Stimulated activated CD8-positive, alpha-beta memory T cell treated with anti-CD3 and anti-CD28 coated beads, Interleukin-12 subunit alpha, Interleukin-12 subunit beta, amount 100 ng/mL, for 24 hours (primary cell): ENCODE results near the gene BTBD9.
A peak's percentile ranks its signal among the peaks of the same experiment; 100 is the strongest.

Experiments
- DNase-seq: peaks from one replicate; pipeline ENCODE4 v3.0.0-alpha.2; 2020; ENCODE audit errors: extremely low read depth

The BTBD9 gene

GRCh38 chr6:38639498-38640215 is at the start of gene BTBD9:
BTBD9 (minus strand) TSS chr6:38639929.
- DNase-seq, result peak; percentile 57

GRCh38 chr6:38688579-38689087 is 48.9 kb upstream of the BTBD9 start:
- no peak for DNase-seq

DNA sequence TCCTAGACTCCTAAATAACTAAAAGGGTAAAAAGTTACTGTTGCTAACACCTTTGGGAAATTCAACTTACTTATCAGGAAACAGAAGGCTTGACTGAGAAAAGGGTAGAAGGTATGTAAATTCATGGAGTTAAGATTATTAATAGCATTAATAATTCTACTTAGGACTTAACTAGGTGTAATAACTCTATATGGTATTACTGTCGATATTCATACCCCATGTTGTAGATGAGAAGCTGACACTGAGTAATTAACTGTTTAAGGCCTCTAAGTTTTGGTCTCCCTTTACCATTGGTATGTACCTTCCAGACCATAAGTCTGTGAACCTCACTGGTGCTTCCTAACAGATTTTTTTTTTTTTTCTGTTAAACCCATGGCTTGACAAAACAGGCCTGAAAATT is 47.8 kb upstream of the BTBD9 start:
- no peak for DNase-seq

DNA sequence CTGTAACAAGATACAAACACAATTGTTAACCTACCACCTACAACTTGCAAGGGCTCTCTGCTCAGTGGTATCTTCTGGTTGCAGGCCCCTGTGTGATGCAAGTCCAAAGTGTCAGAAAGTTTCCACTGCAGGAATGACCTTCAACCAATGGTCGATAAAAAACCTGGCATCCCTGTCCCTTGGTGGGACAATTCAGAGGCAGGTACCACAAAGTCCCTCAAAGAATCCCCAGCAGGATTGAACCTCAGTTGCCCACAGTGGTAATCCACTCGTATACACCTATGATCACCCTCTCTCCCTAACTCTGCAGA is 47.3 kb upstream of the BTBD9 start:
- no peak for DNase-seq

- DNase-seq, result no peak
These were observed 46.7 kb upstream of the BTBD9 start for GRCh38 chr6:38686270-38687042.

DNA sequence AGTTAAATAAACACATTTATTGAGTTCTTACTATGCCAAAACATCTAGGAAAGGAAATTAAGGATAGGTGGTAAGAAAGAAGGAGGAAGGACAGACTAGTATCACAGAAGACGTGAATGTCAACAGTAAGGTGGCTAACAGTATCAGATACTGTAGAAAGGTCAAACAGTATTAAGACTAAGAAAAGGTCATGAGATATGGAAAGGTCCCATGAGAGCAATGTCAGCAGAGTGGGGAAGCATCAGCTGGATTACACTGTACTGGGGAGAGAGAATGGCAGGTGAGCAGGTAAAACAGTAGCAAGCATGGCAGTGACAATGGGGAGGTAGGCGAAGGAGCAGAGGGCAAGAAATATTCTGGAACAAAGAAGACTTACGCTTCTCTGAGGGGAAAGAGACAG is 45.2 kb upstream of the BTBD9 start:
- no peak for DNase-seq

DNA sequence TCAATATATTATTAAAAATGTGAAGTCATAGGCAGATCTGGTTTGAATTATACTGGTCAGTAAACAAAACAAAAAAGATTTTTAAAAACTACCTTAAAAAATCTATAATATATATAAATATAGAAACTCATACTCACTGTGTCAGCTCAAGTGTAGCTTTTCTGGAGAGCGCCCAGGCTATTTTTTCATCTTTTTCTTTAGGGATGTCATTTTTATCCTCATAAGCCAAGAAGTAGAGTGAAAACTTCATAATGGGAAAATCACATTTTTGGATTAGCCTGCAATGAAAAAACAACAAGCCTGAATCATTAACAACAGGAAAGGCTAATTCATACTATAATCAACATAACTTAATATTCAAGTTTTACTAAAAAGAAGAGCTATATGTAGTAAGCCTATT is 44.5 kb upstream of the BTBD9 start:
- no peak for DNase-seq

DNA sequence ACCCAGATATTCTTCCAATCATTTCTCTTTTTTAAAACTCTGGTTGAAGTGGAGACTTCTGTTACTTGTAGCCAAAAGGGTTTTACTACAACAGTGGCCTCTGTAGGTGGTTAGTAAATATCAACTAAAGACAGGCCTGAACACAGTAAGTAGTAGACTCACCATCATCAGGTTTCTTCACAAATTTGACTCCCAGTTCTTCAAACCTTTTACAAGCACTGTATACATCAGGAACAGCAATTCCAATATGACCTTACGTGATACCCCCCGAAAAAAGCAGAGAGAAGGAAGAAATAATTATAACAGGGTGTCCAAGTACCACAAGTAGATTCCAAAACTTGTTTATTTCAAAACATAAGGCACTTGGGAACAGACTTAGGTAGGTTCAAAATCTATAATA is 42.1 kb upstream of the BTBD9 start:
- no peak for DNase-seq

- no peak for DNase-seq
These were observed 39.9 kb upstream of the BTBD9 start for GRCh38 chr6:38679668-38680067.

DNA sequence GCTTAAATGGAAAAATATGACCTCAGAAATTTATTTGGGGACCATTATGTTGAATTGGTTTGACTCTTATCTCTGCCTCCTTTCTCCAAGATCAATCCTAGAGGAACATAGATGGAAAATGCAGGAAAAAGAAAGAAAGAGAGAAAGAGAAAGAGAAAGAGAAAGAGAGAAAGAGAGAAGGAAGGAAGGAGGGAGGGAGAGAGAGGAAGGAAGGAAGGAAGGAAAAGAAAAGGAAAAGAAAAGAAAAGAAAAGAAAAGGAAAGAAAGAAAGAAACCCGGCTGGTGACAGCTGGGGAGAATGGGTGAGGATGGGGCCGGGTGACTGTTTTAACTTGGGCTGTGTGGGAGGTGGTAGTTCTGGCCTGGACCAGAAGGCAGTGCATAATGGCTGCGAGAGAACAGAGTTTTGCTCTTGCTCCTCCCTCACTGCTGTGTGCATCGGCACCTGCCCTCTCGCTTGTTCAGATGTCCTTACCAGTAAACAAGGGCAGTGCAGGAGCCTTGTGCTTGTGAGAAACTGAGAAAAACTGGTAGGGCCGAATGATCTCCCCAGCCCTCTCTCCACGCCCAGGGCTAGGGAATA is 38.5 kb upstream of the BTBD9 start:
- DNase-seq, result no peak

DNA sequence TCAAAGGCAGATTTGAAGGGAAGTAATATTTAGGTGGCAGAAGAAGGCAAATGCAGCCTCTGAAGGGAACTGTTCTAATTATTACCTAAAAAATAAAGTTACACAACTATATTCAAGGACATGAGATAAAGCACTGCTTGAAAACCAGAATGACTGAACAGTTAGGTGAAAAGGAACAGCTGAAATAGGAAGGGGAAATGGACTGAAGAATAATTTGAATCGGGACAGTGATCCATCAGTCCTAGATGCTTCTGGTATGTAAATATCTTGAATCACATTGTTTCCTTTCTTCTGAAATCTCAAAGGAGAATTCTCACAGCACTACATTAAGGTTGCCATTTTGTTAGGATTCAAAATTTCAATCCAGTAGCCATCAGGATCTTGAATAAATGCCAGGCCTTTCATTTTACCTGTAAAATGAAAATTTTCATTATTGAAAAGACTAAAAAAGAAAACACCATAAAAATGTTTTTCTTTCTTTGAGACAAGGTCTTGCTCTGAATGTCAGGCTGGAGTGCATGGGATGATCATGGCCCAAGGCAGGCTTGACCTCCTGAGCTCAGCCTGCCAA is 37.3 kb upstream of the BTBD9 start:
- DNase-seq, result no peak

DNA sequence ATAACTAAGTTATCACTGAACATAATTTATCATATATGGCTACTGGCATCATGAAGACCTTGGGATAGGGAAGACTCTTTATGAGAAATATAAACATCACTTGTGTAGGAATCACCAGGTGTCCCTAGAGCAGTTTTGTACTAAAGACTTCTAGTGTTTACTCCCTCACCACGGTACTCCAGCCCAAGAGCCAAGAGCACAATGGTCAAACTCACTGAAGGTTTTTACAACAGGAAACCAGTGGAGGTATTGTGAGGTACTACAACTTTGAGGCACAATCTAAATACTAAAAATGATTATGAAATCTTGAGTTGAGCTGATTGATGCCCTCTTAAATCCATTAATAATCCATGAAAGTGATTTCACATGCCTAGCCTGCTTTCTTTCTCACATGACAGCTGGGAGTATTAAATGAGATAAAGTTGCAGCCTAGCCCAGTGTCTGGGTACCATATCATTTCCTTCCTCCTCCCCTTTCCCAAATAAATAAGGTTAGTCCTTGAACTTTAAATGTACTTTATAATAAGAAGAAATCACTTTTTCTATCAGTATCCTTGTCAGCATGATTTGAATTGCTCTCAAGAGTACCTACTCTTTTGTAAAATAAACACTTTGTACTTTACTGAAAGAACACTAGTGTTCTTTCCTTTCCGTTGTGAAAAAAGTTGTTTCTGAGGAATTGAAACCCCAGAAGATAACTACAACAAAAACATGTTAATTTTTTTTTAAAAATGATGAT is 36.7 kb upstream of the BTBD9 start:
- no peak for DNase-seq

GRCh38 chr6:38673397-38674165 is 33.9 kb upstream of the BTBD9 start:
- no peak for DNase-seq

DNA sequence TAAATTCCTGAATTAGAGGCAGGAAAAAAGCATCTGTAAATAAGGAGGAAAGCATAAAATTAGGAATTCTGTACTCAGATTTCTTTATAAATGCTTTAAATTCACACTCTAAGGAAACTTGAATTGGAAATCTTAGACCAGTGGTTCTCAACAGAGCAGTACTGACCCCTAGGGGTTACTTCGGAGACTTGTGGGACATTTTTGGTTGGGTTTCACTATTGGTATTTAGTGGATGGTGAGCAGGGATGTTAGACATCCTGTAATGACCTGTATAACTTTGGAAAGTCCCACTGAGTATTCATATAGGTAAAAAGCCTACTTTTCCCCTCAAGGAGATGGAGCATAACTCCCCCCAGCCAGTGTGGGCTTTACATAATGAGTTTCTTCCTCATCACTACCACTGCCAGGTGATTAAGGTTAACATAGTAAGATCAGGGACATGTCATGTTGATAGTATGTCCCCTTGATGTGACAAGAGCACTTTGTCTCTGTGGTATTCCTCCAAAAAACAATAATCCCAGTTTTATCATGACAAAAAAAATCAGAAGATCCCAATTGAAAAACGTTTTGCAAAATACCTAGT is 32.2 kb upstream of the BTBD9 start:
- no peak for DNase-seq

DNA sequence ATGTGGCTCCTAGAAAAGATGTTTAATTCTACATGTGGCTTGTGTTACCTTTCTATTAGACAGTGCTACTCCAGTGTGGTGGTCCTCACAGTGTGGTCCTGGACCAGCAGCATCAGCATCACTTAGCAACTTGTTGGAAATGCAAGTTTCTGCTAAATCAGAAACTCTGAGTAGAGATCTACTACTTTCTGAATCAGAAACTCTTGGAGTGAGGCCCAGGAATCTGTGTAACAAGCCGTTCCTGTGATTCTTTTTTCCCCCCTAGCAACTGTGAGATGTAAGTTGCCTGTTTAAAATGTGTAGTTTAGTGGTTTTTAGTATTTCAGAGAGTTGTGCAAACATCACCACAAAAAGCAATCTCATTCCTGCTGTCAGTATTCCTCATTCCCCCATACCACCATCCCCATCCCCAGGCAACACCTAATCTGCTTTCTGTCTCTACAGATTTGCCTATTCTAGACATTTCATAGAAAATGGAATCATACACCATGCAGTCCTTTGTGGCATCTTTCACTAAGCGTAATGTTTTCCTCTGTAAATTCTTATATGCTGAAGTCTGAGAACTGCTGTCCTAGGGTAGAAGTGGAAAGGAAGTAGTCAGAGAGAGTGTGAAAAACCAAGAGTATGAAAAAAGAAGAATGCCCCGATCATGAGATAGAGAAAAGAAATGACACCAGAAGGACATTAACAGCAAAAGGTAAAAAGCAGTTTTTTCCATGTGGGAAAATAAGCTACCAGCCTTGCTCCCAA is 18.9 kb upstream of the BTBD9 start:
- DNase-seq, result no peak

GRCh38 chr6:38656896-38657295 is 17.2 kb upstream of the BTBD9 start:
- DNase-seq, result no peak

GRCh38 chr6:38654263-38654662 is 14.5 kb upstream of the BTBD9 start:
- DNase-seq, result no peak

- DNase-seq, result no peak
These were observed 11.5 kb upstream of the BTBD9 start for GRCh38 chr6:38651121-38651784.

DNA sequence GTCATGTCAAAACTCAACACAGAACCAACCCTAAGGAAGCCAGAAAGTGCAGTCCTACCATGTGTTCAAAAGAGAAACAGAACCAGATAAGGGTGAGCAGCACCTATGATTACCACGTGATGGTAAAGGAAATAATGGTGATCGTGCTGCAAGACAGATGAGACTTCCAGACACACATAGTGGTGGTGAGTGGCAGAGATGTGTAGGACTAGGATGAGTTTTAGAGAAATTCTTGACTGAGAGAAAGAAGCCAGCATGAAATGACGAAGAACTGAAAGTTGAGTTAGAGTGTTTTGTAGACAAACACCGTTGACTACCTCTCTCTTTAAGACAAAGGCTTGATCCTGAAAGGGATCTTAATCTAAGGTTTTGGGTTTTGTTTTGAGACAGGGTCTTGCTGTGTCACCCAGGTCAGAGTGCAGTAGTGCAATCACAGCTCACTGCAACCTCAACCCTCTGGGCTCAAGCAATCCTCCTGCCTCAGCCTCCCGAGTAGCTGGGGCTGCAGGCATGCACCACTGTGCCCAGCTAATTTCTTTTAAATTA is 10.6 kb upstream of the BTBD9 start:
- no peak for DNase-seq
